H1 (cell line): Measurements from ENCODE around the gene WDR74.

Source experiments
- EZH2 ChIP-seq: fragments of 200-600 bp; sonication (generic); IDR thresholded peaks from 2 replicates; pipeline ENCODE4 v1.7.1; 2012; ENCODE audit warnings: low read depth, mild to moderate bottlenecking, moderate library complexity, low read length, inconsistent platforms; ENCODE audit not compliant: severe bottlenecking
- KDM1A ChIP-seq: fragments of 200-600, 300-600 bp; sonication (generic); IDR thresholded peaks from 2 replicates; pipeline ENCODE4 v1.7.1; 2016; ENCODE audit warnings: mild to moderate bottlenecking, low read length, borderline replicate concordance
- RXRA ChIP-seq: IDR thresholded peaks from 2 replicates; pipeline ENCODE4 v1.6.1; 2011; ENCODE audit warnings: low read depth, mild to moderate bottlenecking, low read length, moderate library complexity; ENCODE audit not compliant: insufficient read depth
- TEAD4 ChIP-seq: IDR thresholded peaks from 2 replicates; pipeline ENCODE4 v1.6.1; 2012; ENCODE audit warnings: low read depth, low read length, inconsistent platforms, mixed read lengths
- YY1 ChIP-seq: IDR thresholded peaks from 2 replicates; pipeline ENCODE4 v1.6.1; 2011; ENCODE audit warnings: low read depth, mild to moderate bottlenecking, low read length
- TF ChIP-seq, protein P1 (sequence below), 3 experiments: IDR thresholded peaks; 1 replicate in 2 of 3; 2 replicates in 1 of 3; pipeline versions ENCODE4 v1.5.1 to v1.6.1; 2011; ENCODE audit warnings: low read length in 3 of 3, mild to moderate bottlenecking in 3 of 3, inconsistent platforms in 2 of 3, low read depth in 1 of 3, moderate library complexity in 1 of 3; ENCODE audit not compliant: insufficient read depth in 1 of 3; ENCODE audit errors: control extremely low read depth in 1 of 3

DNA sequence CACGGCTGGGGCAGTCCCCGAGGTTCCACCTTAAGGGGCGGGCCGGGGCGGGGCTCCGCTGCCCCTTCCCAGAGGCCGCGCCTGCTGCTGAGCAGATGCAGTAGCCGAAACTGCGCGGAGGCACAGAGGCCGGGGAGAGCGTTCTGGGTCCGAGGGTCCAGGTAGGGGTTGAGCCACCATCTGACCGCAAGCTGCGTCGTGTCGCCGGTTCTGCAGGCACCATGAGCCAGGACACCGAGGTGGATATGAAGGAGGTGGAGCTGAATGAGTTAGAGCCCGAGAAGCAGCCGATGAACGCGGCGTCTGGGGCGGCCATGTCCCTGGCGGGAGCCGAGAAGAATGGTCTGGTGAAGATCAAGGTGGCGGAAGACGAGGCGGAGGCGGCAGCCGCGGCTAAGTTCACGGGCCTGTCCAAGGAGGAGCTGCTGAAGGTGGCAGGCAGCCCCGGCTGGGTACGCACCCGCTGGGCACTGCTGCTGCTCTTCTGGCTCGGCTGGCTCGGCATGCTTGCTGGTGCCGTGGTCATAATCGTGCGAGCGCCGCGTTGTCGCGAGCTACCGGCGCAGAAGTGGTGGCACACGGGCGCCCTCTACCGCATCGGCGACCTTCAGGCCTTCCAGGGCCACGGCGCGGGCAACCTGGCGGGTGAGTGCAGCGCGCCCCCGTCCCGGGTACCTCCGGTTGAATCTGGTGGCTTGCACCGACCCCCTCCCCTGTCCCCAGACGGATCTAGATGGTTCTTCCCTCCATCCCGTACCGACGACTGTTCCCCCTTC is 41.6 kb upstream of the WDR74 start, which contains the start of gene SLC3A2:
- TF ChIP-seq KDM1A = no peak
- TF ChIP-seq EZH2 = no peak
- TF ChIP-seq, protein P1, sequence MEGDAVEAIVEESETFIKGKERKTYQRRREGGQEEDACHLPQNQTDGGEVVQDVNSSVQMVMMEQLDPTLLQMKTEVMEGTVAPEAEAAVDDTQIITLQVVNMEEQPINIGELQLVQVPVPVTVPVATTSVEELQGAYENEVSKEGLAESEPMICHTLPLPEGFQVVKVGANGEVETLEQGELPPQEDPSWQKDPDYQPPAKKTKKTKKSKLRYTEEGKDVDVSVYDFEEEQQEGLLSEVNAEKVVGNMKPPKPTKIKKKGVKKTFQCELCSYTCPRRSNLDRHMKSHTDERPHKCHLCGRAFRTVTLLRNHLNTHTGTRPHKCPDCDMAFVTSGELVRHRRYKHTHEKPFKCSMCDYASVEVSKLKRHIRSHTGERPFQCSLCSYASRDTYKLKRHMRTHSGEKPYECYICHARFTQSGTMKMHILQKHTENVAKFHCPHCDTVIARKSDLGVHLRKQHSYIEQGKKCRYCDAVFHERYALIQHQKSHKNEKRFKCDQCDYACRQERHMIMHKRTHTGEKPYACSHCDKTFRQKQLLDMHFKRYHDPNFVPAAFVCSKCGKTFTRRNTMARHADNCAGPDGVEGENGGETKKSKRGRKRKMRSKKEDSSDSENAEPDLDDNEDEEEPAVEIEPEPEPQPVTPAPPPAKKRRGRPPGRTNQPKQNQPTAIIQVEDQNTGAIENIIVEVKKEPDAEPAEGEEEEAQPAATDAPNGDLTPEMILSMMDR (IDR thresholded peaks at IDR 0.05; ENCODE audit: control extremely low read depth in 1 of 3, insufficient read depth in 1 of 3, low read depth in 1 of 3, low read length in 3 of 3) = peak; percentile 60 to 82 (median 71)
- no peak for TF ChIP-seq TEAD4
- TF ChIP-seq RXRA = no peak
- no peak for TF ChIP-seq YY1
